ENCODE results near the gene SDR9C7.

GRCh38 chr12:56886319-56886718 is 47.9 kb downstream of the SDR9C7 start:
- TF ChIP-seq EP300 (IDR thresholded peaks at IDR 0.05; ENCODE audit: borderline replicate concordance in 1 of 2, low read depth in 2 of 2, low read length in 2 of 2) (no peak), JUN (IDR thresholded peaks at IDR 0.05; ENCODE audit: low read depth, low read length) (no peak), POLR2A (IDR thresholded peaks at IDR 0.05; ENCODE audit: control extremely low read depth in 1 of 2, low read depth in 2 of 2, low read length in 2 of 2) (no peak), HDAC6 (IDR thresholded peaks at IDR 0.05; ENCODE audit: low read depth, low read length) (no peak), POLR2AphosphoS5 (IDR thresholded peaks at IDR 0.05; ENCODE audit: low read depth, low read length) (no peak), EZH2 (IDR thresholded peaks at IDR 0.05; ENCODE audit: low read depth, low read length, severe bottlenecking) (no peak), CREB1 (IDR thresholded peaks at IDR 0.05) (no peak)
- TF ChIP-seq, protein P1, sequence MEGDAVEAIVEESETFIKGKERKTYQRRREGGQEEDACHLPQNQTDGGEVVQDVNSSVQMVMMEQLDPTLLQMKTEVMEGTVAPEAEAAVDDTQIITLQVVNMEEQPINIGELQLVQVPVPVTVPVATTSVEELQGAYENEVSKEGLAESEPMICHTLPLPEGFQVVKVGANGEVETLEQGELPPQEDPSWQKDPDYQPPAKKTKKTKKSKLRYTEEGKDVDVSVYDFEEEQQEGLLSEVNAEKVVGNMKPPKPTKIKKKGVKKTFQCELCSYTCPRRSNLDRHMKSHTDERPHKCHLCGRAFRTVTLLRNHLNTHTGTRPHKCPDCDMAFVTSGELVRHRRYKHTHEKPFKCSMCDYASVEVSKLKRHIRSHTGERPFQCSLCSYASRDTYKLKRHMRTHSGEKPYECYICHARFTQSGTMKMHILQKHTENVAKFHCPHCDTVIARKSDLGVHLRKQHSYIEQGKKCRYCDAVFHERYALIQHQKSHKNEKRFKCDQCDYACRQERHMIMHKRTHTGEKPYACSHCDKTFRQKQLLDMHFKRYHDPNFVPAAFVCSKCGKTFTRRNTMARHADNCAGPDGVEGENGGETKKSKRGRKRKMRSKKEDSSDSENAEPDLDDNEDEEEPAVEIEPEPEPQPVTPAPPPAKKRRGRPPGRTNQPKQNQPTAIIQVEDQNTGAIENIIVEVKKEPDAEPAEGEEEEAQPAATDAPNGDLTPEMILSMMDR (IDR thresholded peaks at IDR 0.05; ENCODE audit: control extremely low read depth in 1 of 3, insufficient read depth in 1 of 3, low read depth in 1 of 3, low read length in 3 of 3), result no peak

Data from H1 (cell line).